Measurements from ENCODE around the gene HECTD4. TPM values are rescaled to one million over a fixed set of nuclear protein-coding genes. Genes with fewer than 3 reads are reported as not detected.

Gene HECTD4
- total RNA-seq, 2 donors from 2014 or later = 46.6 to 48.2 TPM

DNA sequence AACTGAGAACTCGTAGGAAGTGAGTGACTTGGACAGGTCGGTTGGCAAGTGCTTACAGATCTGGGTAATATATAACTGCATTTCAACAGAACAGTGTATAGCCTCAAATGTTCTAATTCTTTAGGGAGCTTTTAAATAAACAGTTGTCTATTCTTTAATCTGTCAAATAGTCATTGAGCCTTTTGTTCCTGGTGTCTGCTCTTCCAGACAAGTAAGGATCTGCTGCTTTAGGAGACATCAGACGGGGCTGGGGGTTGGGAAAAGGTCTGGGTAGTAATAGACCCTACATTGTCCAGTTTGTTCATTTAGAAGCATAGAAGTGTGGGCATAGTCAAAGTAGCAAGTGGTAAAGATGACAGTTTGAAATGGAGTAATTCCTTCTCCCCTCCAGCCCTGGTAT is 38.5 kb upstream of the HECTD4 start:
- Mint-ChIP-seq H3K27ac (peak overlapping the region; percentile 52), H3K4me1 (peaks cover 16% of the 10 kb centered on the region), H3K9me3 (no peaks in the 10 kb centered on the region), H3K36me3 (ENCODE audit: low read depth) (peaks cover 2% of the 10 kb centered on the region), H3K27me3 (ENCODE audit: insufficient read depth) (no peaks in the 10 kb centered on the region), H3K4me3 (peak overlapping the region; percentile 94)
- 92 to 100% methylated on average over 3 of the region's 3 CpGs for WGBS, 2 experiments (ENCODE audit: insufficient coverage in 1 of 2, insufficient read length in 1 of 2)
- TF ChIP-seq, protein P1, sequence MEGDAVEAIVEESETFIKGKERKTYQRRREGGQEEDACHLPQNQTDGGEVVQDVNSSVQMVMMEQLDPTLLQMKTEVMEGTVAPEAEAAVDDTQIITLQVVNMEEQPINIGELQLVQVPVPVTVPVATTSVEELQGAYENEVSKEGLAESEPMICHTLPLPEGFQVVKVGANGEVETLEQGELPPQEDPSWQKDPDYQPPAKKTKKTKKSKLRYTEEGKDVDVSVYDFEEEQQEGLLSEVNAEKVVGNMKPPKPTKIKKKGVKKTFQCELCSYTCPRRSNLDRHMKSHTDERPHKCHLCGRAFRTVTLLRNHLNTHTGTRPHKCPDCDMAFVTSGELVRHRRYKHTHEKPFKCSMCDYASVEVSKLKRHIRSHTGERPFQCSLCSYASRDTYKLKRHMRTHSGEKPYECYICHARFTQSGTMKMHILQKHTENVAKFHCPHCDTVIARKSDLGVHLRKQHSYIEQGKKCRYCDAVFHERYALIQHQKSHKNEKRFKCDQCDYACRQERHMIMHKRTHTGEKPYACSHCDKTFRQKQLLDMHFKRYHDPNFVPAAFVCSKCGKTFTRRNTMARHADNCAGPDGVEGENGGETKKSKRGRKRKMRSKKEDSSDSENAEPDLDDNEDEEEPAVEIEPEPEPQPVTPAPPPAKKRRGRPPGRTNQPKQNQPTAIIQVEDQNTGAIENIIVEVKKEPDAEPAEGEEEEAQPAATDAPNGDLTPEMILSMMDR (conservative IDR thresholded peaks at IDR 0.05) = no peak
- Histone ChIP-seq H3K36me3 (ENCODE audit: control insufficient read depth, insufficient read depth, low read length) (peaks cover 7% of the 10 kb centered on the region), H3K27me3 (ENCODE audit: control insufficient read depth, insufficient read depth, low read length, poor library complexity, severe bottlenecking) (no peaks in the 10 kb centered on the region), H3K9ac (ENCODE audit: extremely low read depth, low read length, poor library complexity, severe bottlenecking) (no peak overlapping the region), H3K9me3 (ENCODE audit: control insufficient read depth, low read length) (no peaks in the 10 kb centered on the region), H3K27ac (ENCODE audit: low read depth, low read length) (no peak overlapping the region), H3K4me1 (ENCODE audit: control insufficient read depth, insufficient read depth, low read length) (peaks cover 6% of the 10 kb centered on the region), H3K4me3 (ENCODE audit: low read length) (no peak overlapping the region)
- DNase-seq = peak; percentile 37

DNA sequence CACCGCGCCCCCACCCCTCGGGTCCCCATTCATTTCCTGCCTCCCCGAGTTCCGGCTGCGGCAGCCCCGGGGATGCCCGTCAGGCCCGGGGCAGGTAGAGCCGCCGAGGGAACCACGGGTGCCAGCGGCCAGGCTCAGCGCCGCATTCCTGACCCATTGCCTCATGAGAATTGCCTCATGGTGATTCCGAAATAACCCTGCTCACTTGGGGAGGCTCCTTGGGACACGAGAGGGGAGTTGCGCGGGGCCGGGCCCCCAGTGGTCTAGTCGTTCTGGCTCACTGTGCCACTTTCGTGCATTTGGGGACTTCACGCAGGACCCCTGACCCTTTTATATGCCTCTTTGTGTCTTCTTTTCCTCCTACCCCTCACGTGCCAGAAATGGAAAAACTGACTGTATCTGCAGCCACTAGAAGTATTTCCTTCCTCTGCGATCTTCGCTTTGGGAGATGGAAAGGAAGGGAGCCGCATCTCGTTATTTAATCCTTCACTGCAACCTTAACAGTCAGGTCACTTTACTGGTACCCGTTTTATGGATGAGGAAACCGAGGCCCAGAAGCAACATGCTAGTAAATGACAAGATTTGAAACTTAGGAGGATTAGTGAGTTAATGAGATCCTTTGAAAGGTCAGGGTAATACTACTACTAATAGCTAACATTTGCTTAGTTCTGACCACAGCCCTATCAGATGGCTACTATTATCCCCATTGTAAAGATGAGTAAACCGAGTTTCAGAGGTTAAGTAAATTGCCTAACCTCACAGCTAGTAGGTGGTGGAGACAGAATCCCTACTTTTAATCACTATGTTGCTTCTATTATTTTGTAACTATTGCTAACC is 37.3 kb upstream of the HECTD4 start:
- Mint-ChIP-seq H3K4me1 (peaks cover 16% of the 10 kb centered on the region), H3K36me3 (ENCODE audit: low read depth) (no peaks in the 10 kb centered on the region), H3K9me3 (no peaks in the 10 kb centered on the region), H3K27ac (peak overlapping the region; percentile 99), H3K4me3 (peak overlapping the region; percentile 94), H3K27me3 (ENCODE audit: insufficient read depth) (peaks cover 3% of the 10 kb centered on the region)
- Histone ChIP-seq H3K9me3 (ENCODE audit: control insufficient read depth, low read length) (no peaks in the 10 kb centered on the region), H3K27me3 (ENCODE audit: control insufficient read depth, insufficient read depth, low read length, poor library complexity, severe bottlenecking) (no peaks in the 10 kb centered on the region), H3K27ac (ENCODE audit: low read depth, low read length) (peak overlapping the region; percentile 92), H3K4me1 (ENCODE audit: control insufficient read depth, insufficient read depth, low read length) (peaks cover 6% of the 10 kb centered on the region), H3K9ac (ENCODE audit: extremely low read depth, low read length, poor library complexity, severe bottlenecking) (peak overlapping the region; percentile 97), H3K36me3 (ENCODE audit: control insufficient read depth, insufficient read depth, low read length) (no peaks in the 10 kb centered on the region), H3K4me3 (ENCODE audit: low read length) (peak overlapping the region; percentile 94)
- WGBS, 2 experiments (ENCODE audit: insufficient coverage in 1 of 2, insufficient read length in 1 of 2) = 6 to 7% methylated on average over 12 to 29 of the region's 31 CpGs
- TF ChIP-seq, protein P1 (conservative IDR thresholded peaks at IDR 0.05) = peak; percentile 47
- DNase-seq = peak; percentile 92

DNA sequence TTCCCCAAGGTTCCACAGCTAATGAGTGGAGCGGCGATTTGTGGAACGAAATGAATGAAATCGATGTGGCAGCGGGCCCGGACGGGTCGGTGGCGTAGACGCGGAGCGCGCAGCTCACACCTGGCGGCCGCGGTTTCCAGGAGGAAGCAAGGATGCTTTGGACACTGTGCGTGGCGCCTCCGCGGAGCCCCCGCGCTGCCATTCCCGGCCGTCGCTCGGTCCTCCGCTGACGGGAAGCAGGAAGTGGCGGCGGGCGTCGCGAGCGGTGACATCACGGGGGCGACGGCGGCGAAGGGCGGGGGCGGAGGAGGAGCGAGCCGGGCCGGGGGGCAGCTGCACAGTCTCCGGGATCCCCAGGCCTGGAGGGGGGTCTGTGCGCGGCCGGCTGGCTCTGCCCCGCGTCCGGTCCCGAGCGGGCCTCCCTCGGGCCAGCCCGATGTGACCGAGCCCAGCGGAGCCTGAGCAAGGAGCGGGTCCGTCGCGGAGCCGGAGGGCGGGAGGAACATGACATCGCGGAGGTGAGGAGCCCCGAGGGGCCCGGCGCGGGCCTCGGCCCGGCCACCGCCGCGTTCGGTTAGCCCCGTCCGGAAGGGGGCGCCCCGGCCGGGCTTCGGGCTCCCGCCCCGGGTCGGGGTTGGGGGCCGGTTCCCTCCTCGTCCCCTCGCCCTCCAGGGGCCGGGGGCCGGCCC is 36.5 kb upstream of the HECTD4 start, which contains the start of gene PTPN11:
Gene PTPN11, plus strand, starts transcription at position 340 of the 689 bp plus-strand sequence. Its CDS starts 165 bp downstream, at position 505.
- peak; percentile 99 for DNase-seq
- Mint-ChIP-seq H3K36me3 (ENCODE audit: low read depth) (no peaks in the 10 kb centered on the region), H3K9me3 (no peaks in the 10 kb centered on the region), H3K27me3 (ENCODE audit: insufficient read depth) (peaks cover 3% of the 10 kb centered on the region), H3K27ac (peak within 1 kb of the TSS; percentile 99), H3K4me3 (peak within 1 kb of the TSS; percentile 94), H3K4me1 (peaks cover 16% of the 10 kb centered on the region)
- Histone ChIP-seq H3K4me1 (ENCODE audit: control insufficient read depth, insufficient read depth, low read length) (peaks cover 6% of the 10 kb centered on the region), H3K36me3 (ENCODE audit: control insufficient read depth, insufficient read depth, low read length) (no peaks in the 10 kb centered on the region), H3K27me3 (ENCODE audit: control insufficient read depth, insufficient read depth, low read length, poor library complexity, severe bottlenecking) (no peaks in the 10 kb centered on the region), H3K4me3 (ENCODE audit: low read length) (peak within 1 kb of the TSS; percentile 94), H3K9me3 (ENCODE audit: control insufficient read depth, low read length) (no peaks in the 10 kb centered on the region), H3K9ac (ENCODE audit: extremely low read depth, low read length, poor library complexity, severe bottlenecking) (peak within 1 kb of the TSS; percentile 97), H3K27ac (ENCODE audit: low read depth, low read length) (peak within 1 kb of the TSS; percentile 92)
- WGBS, 2 experiments (ENCODE audit: insufficient coverage in 1 of 2, insufficient read length in 1 of 2) = 0% methylated on average over 30 to 89 of the region's 89 CpGs
- TF ChIP-seq, protein P1 (conservative IDR thresholded peaks at IDR 0.05) = peak; percentile 93

All from endodermal cell (in vitro differentiated cells).